GM12875 (cell line): Measurements from ENCODE around the gene SGCD.

ENCODE experiments used
- H3K4me3 ChIP-seq: one replicate; pipeline ENCODE4 v1.5.1; 2011; ENCODE audit warnings: low read depth, low read length, control low read depth
- CTCF ChIP-seq: IDR thresholded peaks from 2 replicates; pipeline ENCODE4 v1.5.1; 2011; ENCODE audit warnings: low read depth, mild to moderate bottlenecking, control low read depth, inconsistent platforms, low read length, moderate library complexity, borderline replicate concordance; ENCODE audit not compliant: insufficient read depth

Gene SGCD

GRCh38 chr5:156615901-156616300 lies 288.9 kb downstream of the SGCD start:
- no peak overlapping the region for H3K4me3 ChIP-seq
- TF ChIP-seq CTCF = no peak

- no peak for TF ChIP-seq CTCF
- no peak overlapping the region for H3K4me3 ChIP-seq
Observed at GRCh38 chr5:156617426-156617825, 290.5 kb downstream of the SGCD start.

- no peak overlapping the region for H3K4me3 ChIP-seq
- no peak for TF ChIP-seq CTCF
Observed at GRCh38 chr5:156618601-156619000, 291.6 kb downstream of the SGCD start.

GRCh38 chr5:156621719-156622118 lies 294.8 kb downstream of the SGCD start:
- TF ChIP-seq CTCF = no peak
- H3K4me3 ChIP-seq = no peak overlapping the region

GRCh38 chr5:156623381-156624040 lies 296.5 kb downstream of the SGCD start:
- no peak overlapping the region for H3K4me3 ChIP-seq
- TF ChIP-seq CTCF = no peak

- TF ChIP-seq CTCF = no peak
- no peak overlapping the region for H3K4me3 ChIP-seq
Observed at GRCh38 chr5:156624686-156625085, 297.7 kb downstream of the SGCD start.

GRCh38 chr5:156628421-156628820 lies 301.5 kb downstream of the SGCD start:
- H3K4me3 ChIP-seq = no peak overlapping the region
- no peak for TF ChIP-seq CTCF
